AG10803 (cell line): Measurements from ENCODE around the gene DDX1.
"Not testable (repeated sequence)": the region's sequence is repeated elsewhere in the genome, so short reads cannot be mapped to it uniquely, and the experiment has no call there.

Source experiments
- DNase-seq: peaks from one replicate; pipeline ENCODE4 v3.0.0; 2010; ENCODE audit warnings: low read depth
- H3K4me3 ChIP-seq: 2 replicates; pipeline ENCODE4 v1.5.1; 2011; ENCODE audit warnings: mild to moderate bottlenecking, low read length, control low read depth
- TF ChIP-seq, protein P1 (sequence below): conservative IDR thresholded peaks from 2 replicates; pipeline ENCODE4 v1.5.1; 2011; ENCODE audit warnings: mild to moderate bottlenecking, low read length, control low read depth, inconsistent platforms

DDX1 gene

GRCh38 chr2:15677141-15677843 is 85.6 kb downstream of the DDX1 start:
- TF ChIP-seq, protein P1, sequence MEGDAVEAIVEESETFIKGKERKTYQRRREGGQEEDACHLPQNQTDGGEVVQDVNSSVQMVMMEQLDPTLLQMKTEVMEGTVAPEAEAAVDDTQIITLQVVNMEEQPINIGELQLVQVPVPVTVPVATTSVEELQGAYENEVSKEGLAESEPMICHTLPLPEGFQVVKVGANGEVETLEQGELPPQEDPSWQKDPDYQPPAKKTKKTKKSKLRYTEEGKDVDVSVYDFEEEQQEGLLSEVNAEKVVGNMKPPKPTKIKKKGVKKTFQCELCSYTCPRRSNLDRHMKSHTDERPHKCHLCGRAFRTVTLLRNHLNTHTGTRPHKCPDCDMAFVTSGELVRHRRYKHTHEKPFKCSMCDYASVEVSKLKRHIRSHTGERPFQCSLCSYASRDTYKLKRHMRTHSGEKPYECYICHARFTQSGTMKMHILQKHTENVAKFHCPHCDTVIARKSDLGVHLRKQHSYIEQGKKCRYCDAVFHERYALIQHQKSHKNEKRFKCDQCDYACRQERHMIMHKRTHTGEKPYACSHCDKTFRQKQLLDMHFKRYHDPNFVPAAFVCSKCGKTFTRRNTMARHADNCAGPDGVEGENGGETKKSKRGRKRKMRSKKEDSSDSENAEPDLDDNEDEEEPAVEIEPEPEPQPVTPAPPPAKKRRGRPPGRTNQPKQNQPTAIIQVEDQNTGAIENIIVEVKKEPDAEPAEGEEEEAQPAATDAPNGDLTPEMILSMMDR = no peak
- H3K4me3 ChIP-seq = no peak overlapping the region
- no peak for DNase-seq

DNA sequence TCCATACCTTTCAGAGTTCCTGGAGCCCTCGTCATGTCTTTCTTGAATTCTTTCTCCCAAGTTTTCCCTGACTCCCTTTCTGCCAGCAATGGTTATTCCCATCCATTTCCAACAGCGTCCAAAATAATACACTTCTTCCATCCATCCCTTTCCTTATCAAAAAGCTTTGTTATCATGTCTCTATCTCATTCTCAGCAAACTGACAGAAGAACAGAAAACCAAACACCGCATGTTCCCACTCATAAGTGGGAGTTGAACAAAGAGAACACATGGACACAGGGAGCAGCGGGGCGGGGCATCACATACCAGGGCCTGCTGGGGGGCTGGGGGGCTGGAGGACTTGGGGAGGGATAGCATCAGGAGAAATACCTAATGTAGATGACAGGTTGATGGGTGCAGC is 86.7 kb downstream of the DDX1 start:
- no peak for DNase-seq
- TF ChIP-seq, protein P1 = no peak
- no peak overlapping the region for H3K4me3 ChIP-seq

GRCh38 chr2:15678909-15679308 is 87.2 kb downstream of the DDX1 start:
- no peak for DNase-seq
- H3K4me3 ChIP-seq = no peak overlapping the region
- TF ChIP-seq, protein P1 = no peak

DNA sequence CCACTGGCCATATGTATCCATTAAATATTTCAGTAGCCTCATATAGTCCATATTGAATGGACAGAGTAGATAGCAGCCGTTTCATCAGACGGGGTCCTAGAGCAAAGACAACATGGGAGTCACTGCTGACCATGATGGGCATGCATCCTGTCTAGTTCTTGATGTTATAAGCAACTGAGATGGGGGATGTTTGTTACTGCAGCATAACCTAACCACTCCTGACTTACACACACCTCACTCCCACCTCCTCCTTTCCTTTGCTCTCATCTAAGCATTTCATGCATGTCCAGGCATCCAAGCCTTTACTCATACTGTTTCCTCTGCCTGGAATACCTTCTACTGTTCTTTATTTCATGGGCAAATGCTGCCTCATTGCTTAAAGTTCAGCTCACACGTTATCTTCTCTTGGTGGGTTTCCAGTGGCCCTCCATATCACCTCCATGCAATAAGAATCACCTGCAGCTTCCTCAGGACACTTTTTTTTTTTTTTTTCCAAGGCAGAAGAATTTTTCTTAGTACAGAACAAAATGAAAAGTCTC is 87.8 kb downstream of the DDX1 start:
- TF ChIP-seq, protein P1 = no peak
- H3K4me3 ChIP-seq = no peak overlapping the region
- no peak for DNase-seq

DNA sequence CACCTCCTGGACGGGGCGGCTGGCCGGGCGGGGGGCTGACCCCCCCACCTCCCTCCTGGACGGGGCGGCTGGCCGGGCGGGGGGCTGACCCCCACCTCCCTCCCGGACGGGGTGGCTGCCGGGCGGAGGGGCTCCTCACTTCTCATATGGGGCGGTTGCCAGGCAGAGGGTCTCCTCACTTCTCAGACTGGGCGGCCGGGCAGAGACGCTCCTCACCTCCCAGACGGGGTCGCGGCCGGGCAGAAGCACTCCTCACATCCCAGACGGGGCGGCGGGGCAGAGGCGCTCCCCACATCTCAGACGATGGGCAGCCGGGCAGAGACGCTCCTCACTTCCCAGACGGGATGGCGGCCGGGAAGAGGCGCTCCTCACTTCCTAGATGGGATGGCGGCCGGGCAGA is 88.5 kb downstream of the DDX1 start:
- H3K4me3 ChIP-seq, DNase-seq: not testable (repeated sequence)
